HUES6 (cell line): ENCODE data around the gene ZNF438.
"Not testable (repeated sequence)": the region's sequence is repeated elsewhere in the genome, so short reads cannot be mapped to it uniquely, and the experiment has no call there.

Source experiments
- H3K27ac ChIP-seq: 2 replicates; pipeline ENCODE4 v1.7.0; 2013; ENCODE audit warnings: low read depth, mild to moderate bottlenecking, low read length, inconsistent platforms
- H3K27me3 ChIP-seq: 2 replicates; pipeline ENCODE4 v1.6.1; 2013; ENCODE audit warnings: low read length; ENCODE audit not compliant: control insufficient read depth, insufficient read depth
- H3K36me3 ChIP-seq: 2 replicates; pipeline ENCODE4 v1.6.1; 2013; ENCODE audit warnings: low read length; ENCODE audit not compliant: control insufficient read depth, insufficient read depth
- H3K4me1 ChIP-seq: 2 replicates; pipeline ENCODE4 v1.6.1; 2013; ENCODE audit warnings: low read length; ENCODE audit not compliant: control insufficient read depth, insufficient read depth
- H3K4me3 ChIP-seq: 2 replicates; pipeline ENCODE4 v1.5.1; 2013; ENCODE audit warnings: low read depth, low read length
- H3K9ac ChIP-seq: one replicate; pipeline ENCODE4 v1.6.1; 2013; ENCODE audit warnings: mild to moderate bottlenecking, low read length
- H3K9me3 ChIP-seq: 2 replicates; pipeline ENCODE4 v1.6.1; 2013; ENCODE audit warnings: low read depth, low read length; ENCODE audit not compliant: control insufficient read depth, insufficient read depth

The ZNF438 gene

GRCh38 chr10:30984563-30985328 lies 46.9 kb downstream of the ZNF438 start:
- Histone ChIP-seq H3K27ac (no peak overlapping the region), H3K36me3 (no peaks in the 10 kb centered on the region), H3K9me3 (peaks cover 2% of the 10 kb centered on the region; the same call in 1 of the 2 replicates), H3K27me3 (no peaks in the 10 kb centered on the region), H3K4me1 (no peaks in the 10 kb centered on the region), H3K4me3 (no peak overlapping the region), H3K9ac (no peak overlapping the region)

DNA sequence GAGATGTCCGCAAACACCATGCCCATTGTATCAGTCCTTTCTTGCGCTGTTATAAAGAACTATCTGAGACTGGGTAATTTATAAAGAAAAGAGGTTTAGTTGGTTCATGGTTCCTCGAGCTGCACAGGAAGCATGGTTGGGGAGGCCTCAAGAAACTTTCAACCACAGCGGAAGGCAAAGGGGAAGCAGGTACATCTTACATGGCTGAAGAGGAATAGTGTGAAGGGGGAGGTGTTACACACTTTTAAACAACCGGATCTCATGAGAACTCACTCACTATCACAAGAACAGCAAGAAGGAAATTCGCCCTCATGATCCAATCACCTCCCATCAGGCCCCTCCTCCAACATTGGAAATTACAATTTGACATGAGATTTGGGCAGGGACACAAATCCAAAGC lies 48.5 kb downstream of the ZNF438 start:
- not testable (repeated sequence) for H3K36me3 ChIP-seq, H3K4me3 ChIP-seq, H3K9ac ChIP-seq, H3K4me1 ChIP-seq, H3K27me3 ChIP-seq, H3K27ac ChIP-seq, H3K9me3 ChIP-seq

- no peak overlapping the region for H3K9ac ChIP-seq
- H3K36me3 ChIP-seq, result no peaks in the 10 kb centered on the region
- H3K4me3 ChIP-seq, result no peak overlapping the region
- H3K27ac ChIP-seq, result no peak overlapping the region
- no peaks in the 10 kb centered on the region for H3K4me1 ChIP-seq
- no peaks in the 10 kb centered on the region for H3K27me3 ChIP-seq
- peaks cover 6% of the 10 kb centered on the region; the same call in 1 of the 2 replicates for H3K9me3 ChIP-seq
These were observed 50.6 kb downstream of the ZNF438 start for GRCh38 chr10:30980951-30981616.

GRCh38 chr10:30979956-30980355 lies 51.7 kb downstream of the ZNF438 start:
- H3K36me3 ChIP-seq, result no peaks in the 10 kb centered on the region
- H3K9ac ChIP-seq, result no peak overlapping the region
- no peaks in the 10 kb centered on the region for H3K4me1 ChIP-seq
- H3K27me3 ChIP-seq, result no peaks in the 10 kb centered on the region
- H3K9me3 ChIP-seq, result peaks cover 6% of the 10 kb centered on the region; the same call in 1 of the 2 replicates
- no peak overlapping the region for H3K4me3 ChIP-seq
- no peak overlapping the region for H3K27ac ChIP-seq

GRCh38 chr10:30978843-30979242 lies 52.8 kb downstream of the ZNF438 start:
- H3K9ac ChIP-seq, result no peak overlapping the region
- no peaks in the 10 kb centered on the region for H3K36me3 ChIP-seq
- no peak overlapping the region for H3K4me3 ChIP-seq
- H3K27ac ChIP-seq, result no peak overlapping the region
- peaks cover 6% of the 10 kb centered on the region; the same call in 1 of the 2 replicates for H3K9me3 ChIP-seq
- no peaks in the 10 kb centered on the region for H3K27me3 ChIP-seq
- no peaks in the 10 kb centered on the region for H3K4me1 ChIP-seq

DNA sequence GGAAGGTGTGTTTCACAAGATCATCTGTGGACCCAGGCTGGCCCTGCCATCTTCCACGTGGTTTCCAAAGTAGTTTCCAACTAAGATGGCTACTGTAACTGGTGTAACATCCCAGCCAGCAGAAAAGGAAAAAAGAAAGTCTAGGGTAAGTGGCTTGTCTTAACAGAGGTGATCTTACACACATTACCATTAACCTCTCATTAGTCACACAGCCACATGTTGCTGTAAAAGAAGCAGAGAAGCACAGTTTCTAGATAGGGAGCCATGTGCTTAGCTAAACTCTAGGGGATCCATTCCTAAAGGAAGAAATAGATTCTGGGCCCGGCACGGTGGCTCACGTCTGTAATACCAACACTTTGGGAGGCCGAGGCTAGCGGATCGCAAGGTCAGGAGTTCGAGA lies 54.3 kb downstream of the ZNF438 start:
- H3K27me3 ChIP-seq, result no peaks in the 10 kb centered on the region
- no peaks in the 10 kb centered on the region for H3K36me3 ChIP-seq
- H3K9ac ChIP-seq, result no peak overlapping the region
- no peak overlapping the region for H3K27ac ChIP-seq
- H3K4me3 ChIP-seq, result no peak overlapping the region
- peaks cover 6% of the 10 kb centered on the region; the same call in 1 of the 2 replicates for H3K9me3 ChIP-seq
- no peaks in the 10 kb centered on the region for H3K4me1 ChIP-seq

DNA sequence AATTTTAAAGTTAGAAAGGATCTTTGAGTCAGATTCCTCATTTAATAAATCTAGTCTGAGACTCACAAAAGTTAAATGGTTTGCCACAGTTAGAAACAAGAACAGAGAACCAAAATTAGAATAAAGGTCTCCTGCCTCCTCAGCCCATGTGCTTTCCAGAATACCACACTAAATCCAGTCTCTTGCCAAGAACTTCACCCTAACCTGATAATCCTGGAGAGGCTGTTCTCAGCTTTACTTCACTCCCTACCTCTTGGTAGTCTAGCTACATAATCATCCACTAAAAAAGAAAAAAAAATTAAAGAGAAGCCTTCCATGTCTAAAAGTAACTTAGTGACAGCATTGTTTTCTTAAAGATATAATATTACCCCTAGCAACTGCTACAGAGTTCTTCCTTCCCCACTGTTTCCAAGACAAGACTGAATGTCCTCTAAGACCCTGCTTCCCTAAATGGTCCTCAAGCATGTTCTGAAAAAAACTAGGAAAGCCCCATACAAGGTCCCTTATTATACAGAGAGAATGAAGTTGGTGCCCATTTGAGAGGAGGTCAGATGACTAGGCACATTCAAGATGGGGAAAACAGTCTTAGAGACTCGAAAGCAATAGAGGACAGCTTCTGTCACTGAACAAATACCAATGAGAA lies 56.8 kb downstream of the ZNF438 start:
- no peak overlapping the region for H3K4me3 ChIP-seq
- H3K27ac ChIP-seq, result no peak overlapping the region
- no peak overlapping the region for H3K9ac ChIP-seq
- H3K9me3 ChIP-seq, result peaks cover 5% of the 10 kb centered on the region; the same call in 1 of the 2 replicates
- H3K36me3 ChIP-seq, result no peaks in the 10 kb centered on the region
- no peaks in the 10 kb centered on the region for H3K4me1 ChIP-seq
- H3K27me3 ChIP-seq, result no peaks in the 10 kb centered on the region

DNA sequence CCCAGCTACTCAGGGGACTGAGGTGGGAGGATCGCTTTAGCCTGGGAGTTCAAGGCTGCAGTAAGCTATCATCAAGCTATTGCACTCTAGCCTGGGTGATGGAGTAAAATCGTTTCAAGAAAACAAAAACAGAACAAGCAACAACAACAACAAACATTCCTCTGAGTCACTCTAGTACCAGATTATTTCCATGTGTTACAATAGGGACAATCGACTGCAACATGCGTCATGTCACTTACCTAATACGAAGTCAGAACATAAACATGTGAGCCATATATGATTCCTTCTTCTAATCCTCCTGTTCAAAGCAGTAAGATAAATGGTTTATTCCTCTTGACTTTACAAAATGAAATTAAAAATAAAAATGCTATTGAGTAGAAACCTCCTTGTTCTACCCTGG lies 57.3 kb downstream of the ZNF438 start:
- Histone ChIP-seq H3K36me3 (no peaks in the 10 kb centered on the region), H3K27ac (no peak overlapping the region), H3K4me1 (no peaks in the 10 kb centered on the region), H3K9ac (no peak overlapping the region), H3K9me3 (no peaks in the 10 kb centered on the region), H3K27me3 (no peaks in the 10 kb centered on the region), H3K4me3 (no peak overlapping the region)

DNA sequence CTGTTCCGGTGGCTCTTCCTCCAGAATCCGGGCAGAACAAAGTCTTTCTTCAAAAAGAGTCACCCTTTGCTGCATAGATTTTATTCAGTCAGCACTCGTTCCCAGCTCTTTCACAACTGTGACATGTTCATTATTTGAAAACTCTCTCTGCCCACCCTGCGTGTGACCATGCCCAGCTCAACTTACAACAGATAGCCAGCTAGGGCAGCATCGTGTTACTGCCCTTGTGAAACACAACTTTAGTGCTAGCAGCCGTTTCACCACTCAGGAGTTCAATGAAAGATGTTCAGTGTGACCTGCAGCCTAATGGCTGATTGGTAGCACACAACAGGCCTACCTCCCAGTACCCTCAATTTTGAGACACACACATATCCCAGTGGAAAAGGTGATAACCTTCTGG lies 57.9 kb downstream of the ZNF438 start:
- no peaks in the 10 kb centered on the region for H3K27me3 ChIP-seq
- H3K9me3 ChIP-seq, result no peaks in the 10 kb centered on the region
- no peak overlapping the region for H3K27ac ChIP-seq
- no peak overlapping the region for H3K9ac ChIP-seq
- no peak overlapping the region for H3K4me3 ChIP-seq
- no peaks in the 10 kb centered on the region for H3K4me1 ChIP-seq
- H3K36me3 ChIP-seq, result no peaks in the 10 kb centered on the region

DNA sequence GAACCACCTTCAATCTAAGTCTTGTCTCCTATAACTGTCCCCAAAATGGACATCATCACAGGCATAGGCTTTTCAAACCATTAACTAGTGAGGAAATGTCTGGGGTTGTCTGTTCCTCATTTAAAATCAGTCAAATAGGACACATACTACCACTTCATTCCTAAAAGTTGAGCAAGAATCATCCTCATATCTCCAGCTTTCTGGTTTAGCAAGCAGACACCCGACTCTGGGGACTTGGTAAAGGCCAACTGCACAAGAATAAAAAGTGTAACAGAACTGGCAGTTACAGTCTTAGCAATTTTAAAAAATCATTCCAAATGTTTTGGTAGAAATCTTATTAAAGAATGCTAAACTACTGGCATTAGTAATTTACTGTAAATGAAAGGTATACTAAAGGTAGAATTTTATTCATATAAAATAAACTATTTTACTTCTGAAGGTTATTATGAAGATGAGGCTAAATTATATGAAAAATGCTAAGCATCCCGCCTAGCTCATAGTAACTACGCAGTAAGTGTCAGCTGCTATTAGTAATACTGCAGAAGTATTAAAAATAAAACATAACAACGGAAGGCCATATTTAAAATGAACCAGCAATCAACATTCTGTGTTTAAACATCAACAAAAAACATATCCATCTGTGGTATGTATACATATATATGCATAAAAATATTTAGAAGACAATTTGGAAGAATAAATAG lies 60.8 kb downstream of the ZNF438 start:
- Histone ChIP-seq H3K27ac (no peak overlapping the region), H3K27me3 (no peaks in the 10 kb centered on the region), H3K4me3 (no peak overlapping the region), H3K9ac (no peak overlapping the region), H3K36me3 (no peaks in the 10 kb centered on the region), H3K4me1 (no peaks in the 10 kb centered on the region), H3K9me3 (no peaks in the 10 kb centered on the region)
